BJ (cell line): ENCODE data around the gene SLC25A3. TPM values are rescaled to one million over a fixed set of nuclear protein-coding genes. Genes with fewer than 3 reads are reported as not detected.

Source experiments
- CTCF ChIA-PET: fragments of 350-600 bp; formaldehyde crosslinking; extraction: SDS; loops from one replicate; lab custom pipeline; 2021; ENCODE audit warnings: antibody characterized with exemption, inconsistent platforms; lab: Yijun Ruan, JAX
- POLR2A ChIA-PET: fragments of 300-600 bp; sonication (Branson Sonifier 250); formaldehyde crosslinking; extraction: SDS; loops from one replicate; lab custom pipeline; 2021; ENCODE audit warnings: antibody characterized with exemption; lab: Charles Lee
- DNase-seq: peaks from one replicate; pipeline ENCODE4 v3.0.0-alpha.2; 2011; ENCODE audit warnings: low read depth
- H3K27me3 ChIP-seq: 2 replicates; pipeline ENCODE4 v1.6.0; 2011; ENCODE audit warnings: low read length; ENCODE audit not compliant: control insufficient read depth, insufficient read depth
- H3K36me3 ChIP-seq: 2 replicates; pipeline ENCODE4 v1.5.1; 2011; ENCODE audit warnings: low read length; ENCODE audit not compliant: control insufficient read depth, insufficient read depth
- H3K4me3 ChIP-seq: 2 replicates; pipeline ENCODE4 v1.5.1; 2011; ENCODE audit warnings: low read depth, mild to moderate bottlenecking, control low read depth, low read length
- CTCF ChIP-seq: IDR thresholded peaks from 2 replicates; pipeline ENCODE4 v1.5.1; 2011; ENCODE audit warnings: low read depth, mild to moderate bottlenecking, control low read depth, inconsistent platforms, low read length, moderate library complexity; ENCODE audit not compliant: insufficient read depth
- polyA plus RNA-seq: library from polyadenylated mRNA; depleted of rRNA; stranded (reverse); fragments of >200 nt; gene quantifications from 2 replicates; pipeline ENCODE4 v1.2.3, GENCODE V29; 2011

SLC25A3 gene
- polyA plus RNA-seq, 1 experiment, result 909 TPM

- CTCF ChIA-PET, result interaction anchor here (0.8 to 2.2 kb wide), 4 partner anchors 10 to 46 kb away, joined by 3 to 6 read pairs (median 3); no protein-coding TSS in a partner anchor
- H3K4me3 ChIP-seq, result no peak overlapping the region
- POLR2A ChIA-PET, result no interaction called here
These were observed 13.0 kb downstream of the SLC25A3 start for GRCh38 chr12:98606359-98606988.

GRCh38 chr12:98610596-98610995 lies 17.1 kb downstream of the SLC25A3 start:
- POLR2A ChIA-PET, result no interaction called here

More at GRCh38 chr12:98606359-98606988, 13.0 kb downstream of the SLC25A3 start:
- Histone ChIP-seq H3K27me3 (no peaks in the 10 kb centered on the region), H3K36me3 (peaks cover 5% of the 10 kb centered on the region)
- TF ChIP-seq CTCF, result no peak
- no peak for DNase-seq

GRCh38 chr12:98612696-98613334 lies 19.3 kb downstream of the SLC25A3 start:
- Histone ChIP-seq H3K27me3 (no peaks in the 10 kb centered on the region), H3K4me3 (no peak overlapping the region), H3K36me3 (0 out of 2 replicates have a peak, but pooled peaks cover 1% of the 10 kb centered on the region)
- POLR2A ChIA-PET, result no interaction called here
- CTCF ChIA-PET, result no interaction called here
- no peak for TF ChIP-seq CTCF
- no peak for DNase-seq

More at GRCh38 chr12:98610596-98610995, 17.1 kb downstream of the SLC25A3 start:
- 0 out of 2 replicates have a peak, but pooled peaks cover 1% of the 10 kb centered on the region for H3K36me3 ChIP-seq
- no peak for TF ChIP-seq CTCF
- H3K27me3 ChIP-seq, result no peaks in the 10 kb centered on the region
- CTCF ChIA-PET, result no interaction called here
- no peak overlapping the region for H3K4me3 ChIP-seq
- no peak for DNase-seq

GRCh38 chr12:98618952-98619351 lies 25.5 kb downstream of the SLC25A3 start:
- no peak for DNase-seq
- H3K27me3 ChIP-seq, result no peaks in the 10 kb centered on the region
- TF ChIP-seq CTCF, result no peak
- no peak overlapping the region for H3K4me3 ChIP-seq
- POLR2A ChIA-PET, result interaction anchor here (0.6 kb wide), 1 partner anchor 26 kb away, joined by 11 read pairs; no protein-coding TSS in a partner anchor
- no peaks in the 10 kb centered on the region for H3K36me3 ChIP-seq
- CTCF ChIA-PET, result no interaction called here

- CTCF ChIA-PET, result interaction anchor here (0.6 kb wide), 1 partner anchor 92 kb away, joined by 3 read pairs; no protein-coding TSS in a partner anchor
- Histone ChIP-seq H3K27me3 (no peaks in the 10 kb centered on the region), H3K4me3 (no peak overlapping the region), H3K36me3 (peaks cover 2% of the 10 kb centered on the region; the same call in 1 of the 2 replicates)
- POLR2A ChIA-PET, result interaction anchor here (1.1 kb wide), 1 partner anchor 9 kb away, joined by 3 read pairs; the partner anchor contains the start of genes APAF1 and IKBIP
- no peak for DNase-seq
- TF ChIP-seq CTCF, result no peak
These were observed 42.3 kb downstream of the SLC25A3 start for GRCh38 chr12:98635657-98636323.
